Measurements from ENCODE around the gene USP34. TPM values are rescaled to one million over a fixed set of nuclear protein-coding genes. Genes with fewer than 3 reads are reported as not detected.

USP34 gene
- total and polyA plus RNA-seq, 8 donors = 86.5 to 191 (median 158) TPM

DNA sequence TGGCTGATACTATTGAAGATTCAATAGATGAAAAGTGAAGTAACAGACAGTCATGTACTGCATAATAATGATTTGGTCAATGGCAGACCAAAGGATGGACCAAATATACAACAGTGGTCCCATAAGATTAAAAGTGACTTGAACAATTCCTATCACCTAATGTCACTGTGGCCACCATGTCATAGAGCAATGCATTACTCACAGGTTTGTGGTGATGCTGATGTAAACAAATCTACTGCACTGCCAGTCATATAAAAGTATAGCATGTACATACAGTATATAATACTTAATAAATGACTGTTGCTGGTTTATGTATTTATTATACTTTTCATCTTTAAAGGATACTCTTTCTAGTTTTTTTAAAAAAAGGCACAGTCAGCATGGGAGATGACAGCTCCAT is 99.9 kb downstream of the USP34 start:
- no peak for DNase-seq
- Histone ChIP-seq H3K9me3 (no peaks in the 10 kb centered on the region), H3K27me3 (no peaks in the 10 kb centered on the region), H3K4me1 (no peaks in the 10 kb centered on the region), H3K27ac (no peak overlapping the region), H3K36me3 (peaks cover 0 to 54% of the 10 kb centered on the region in 2 donors), H3K4me3 (no peak overlapping the region)
- intact Hi-C loops (cut with DNase I) = no loop called here
- no peak for ATAC-seq
- TF ChIP-seq, protein P1, sequence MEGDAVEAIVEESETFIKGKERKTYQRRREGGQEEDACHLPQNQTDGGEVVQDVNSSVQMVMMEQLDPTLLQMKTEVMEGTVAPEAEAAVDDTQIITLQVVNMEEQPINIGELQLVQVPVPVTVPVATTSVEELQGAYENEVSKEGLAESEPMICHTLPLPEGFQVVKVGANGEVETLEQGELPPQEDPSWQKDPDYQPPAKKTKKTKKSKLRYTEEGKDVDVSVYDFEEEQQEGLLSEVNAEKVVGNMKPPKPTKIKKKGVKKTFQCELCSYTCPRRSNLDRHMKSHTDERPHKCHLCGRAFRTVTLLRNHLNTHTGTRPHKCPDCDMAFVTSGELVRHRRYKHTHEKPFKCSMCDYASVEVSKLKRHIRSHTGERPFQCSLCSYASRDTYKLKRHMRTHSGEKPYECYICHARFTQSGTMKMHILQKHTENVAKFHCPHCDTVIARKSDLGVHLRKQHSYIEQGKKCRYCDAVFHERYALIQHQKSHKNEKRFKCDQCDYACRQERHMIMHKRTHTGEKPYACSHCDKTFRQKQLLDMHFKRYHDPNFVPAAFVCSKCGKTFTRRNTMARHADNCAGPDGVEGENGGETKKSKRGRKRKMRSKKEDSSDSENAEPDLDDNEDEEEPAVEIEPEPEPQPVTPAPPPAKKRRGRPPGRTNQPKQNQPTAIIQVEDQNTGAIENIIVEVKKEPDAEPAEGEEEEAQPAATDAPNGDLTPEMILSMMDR (IDR thresholded peaks at IDR 0.05) = no peak

DNA sequence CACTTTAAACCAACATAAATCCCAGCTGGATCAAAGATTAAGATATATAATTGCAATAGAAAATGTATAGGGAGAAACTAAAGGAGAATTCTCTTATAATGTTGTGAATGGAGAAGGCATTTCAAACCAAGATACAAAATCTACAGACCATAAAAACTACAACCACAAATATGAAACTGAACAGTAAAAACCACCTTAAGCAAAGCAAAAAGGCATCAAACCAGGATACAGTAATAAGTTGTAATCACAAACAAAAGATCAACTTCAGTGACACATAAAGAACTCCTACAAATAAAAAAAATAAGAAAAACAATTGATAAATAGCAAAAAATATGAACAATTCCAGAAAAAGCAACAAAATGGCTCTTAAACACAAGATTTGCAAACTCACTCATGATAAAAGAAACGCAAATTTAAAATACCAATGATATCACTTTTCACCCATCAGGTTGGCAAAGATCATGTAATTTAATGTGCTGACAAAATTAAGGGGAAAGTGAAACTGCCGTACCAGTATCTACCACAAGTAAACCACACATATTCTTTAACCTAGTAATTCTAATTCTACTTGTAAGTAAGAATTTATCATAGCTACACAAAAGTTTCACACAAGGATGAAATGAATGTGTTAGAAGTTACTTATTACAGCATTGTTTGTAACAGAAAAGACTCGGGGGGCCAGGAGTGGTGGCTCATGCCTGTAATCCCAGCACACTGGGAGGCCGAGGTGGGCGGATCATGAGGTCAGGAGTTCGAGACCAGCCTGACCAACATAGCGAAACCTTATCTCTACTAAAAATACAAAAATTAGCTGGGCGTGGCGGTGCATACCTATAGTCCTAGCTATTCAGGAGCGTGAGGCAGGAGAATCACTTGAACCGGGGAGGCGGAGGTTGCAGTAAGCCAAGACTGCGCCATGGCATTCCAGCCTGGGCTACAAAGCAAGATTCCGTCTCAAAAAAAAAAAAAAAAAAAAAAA is 101.9 kb downstream of the USP34 start:
- no peak for ATAC-seq
- TF ChIP-seq, protein P1 (IDR thresholded peaks at IDR 0.05) = no peak
- intact Hi-C loops (cut with DNase I) = no loop called here

DNA sequence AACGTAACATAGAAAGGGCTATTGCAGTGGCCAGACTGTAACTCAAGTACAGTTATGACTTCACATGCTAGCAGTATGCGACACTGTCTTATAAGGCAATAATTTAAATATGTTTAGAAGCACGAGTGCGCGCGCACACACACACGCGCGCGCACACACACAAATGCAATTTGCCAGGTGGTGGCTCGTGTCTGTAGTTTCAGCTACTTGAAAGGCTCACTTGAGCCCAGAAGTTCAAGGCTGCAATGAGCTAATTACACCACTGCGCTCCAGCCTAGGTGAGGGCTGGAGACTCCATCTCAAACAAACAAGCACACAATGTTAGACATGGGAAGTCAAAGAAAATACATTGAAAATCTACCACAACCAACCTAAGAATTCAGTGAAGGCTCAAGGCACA is 103.7 kb downstream of the USP34 start:
- ATAC-seq = no peak
- TF ChIP-seq, protein P1 (IDR thresholded peaks at IDR 0.05) = no peak

More for the DNA sequence above, 101.9 kb downstream of the USP34 start:
- H3K4me3 ChIP-seq = no peak overlapping the region
- H3K36me3 ChIP-seq = peaks cover 0 to 45% of the 10 kb centered on the region in 2 donors
- no peak for DNase-seq
- H3K27ac ChIP-seq = no peak overlapping the region
- no peaks in the 10 kb centered on the region for H3K9me3 ChIP-seq
- no peaks in the 10 kb centered on the region for H3K27me3 ChIP-seq
- no peaks in the 10 kb centered on the region for H3K4me1 ChIP-seq

DNA sequence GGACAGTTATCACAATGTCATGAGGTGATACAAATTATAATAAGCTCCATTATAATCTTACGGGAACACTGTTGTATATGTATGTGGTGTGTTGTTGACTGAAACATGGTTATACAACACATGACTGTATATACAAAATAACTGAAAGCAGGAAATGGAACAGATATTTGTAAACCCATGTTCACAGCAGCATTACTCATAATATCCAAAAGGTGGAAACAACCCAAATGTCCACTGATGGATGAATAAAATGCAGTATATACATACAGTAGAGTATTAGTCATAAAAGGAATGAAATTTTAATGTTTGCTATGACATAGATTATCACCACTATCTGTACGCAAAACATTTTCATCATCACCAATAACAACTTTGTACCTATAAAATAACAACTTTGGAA is 107.3 kb downstream of the USP34 start:
- Histone ChIP-seq H3K4me3 (no peak overlapping the region), H3K27ac (no peak overlapping the region), H3K36me3 (peaks cover 0 to 32% of the 10 kb centered on the region in 2 donors), H3K4me1 (peaks cover 0 to 8% of the 10 kb centered on the region in 2 donors), H3K27me3 (no peaks in the 10 kb centered on the region), H3K9me3 (no peaks in the 10 kb centered on the region)
- TF ChIP-seq, protein P1 (IDR thresholded peaks at IDR 0.05) = no peak
- DNase-seq (no peak), ATAC-seq (no peak)
- intact Hi-C loops (cut with DNase I) = no loop called here

More for the DNA sequence above, 103.7 kb downstream of the USP34 start:
- intact Hi-C loops (cut with DNase I) = no loop called here
- no peaks in the 10 kb centered on the region for H3K9me3 ChIP-seq
- no peak overlapping the region for H3K27ac ChIP-seq
- peaks cover 0 to 47% of the 10 kb centered on the region in 2 donors for H3K36me3 ChIP-seq
- H3K4me3 ChIP-seq = no peak overlapping the region
- no peak for DNase-seq
- no peaks in the 10 kb centered on the region for H3K27me3 ChIP-seq
- H3K4me1 ChIP-seq = no peaks in the 10 kb centered on the region

DNA sequence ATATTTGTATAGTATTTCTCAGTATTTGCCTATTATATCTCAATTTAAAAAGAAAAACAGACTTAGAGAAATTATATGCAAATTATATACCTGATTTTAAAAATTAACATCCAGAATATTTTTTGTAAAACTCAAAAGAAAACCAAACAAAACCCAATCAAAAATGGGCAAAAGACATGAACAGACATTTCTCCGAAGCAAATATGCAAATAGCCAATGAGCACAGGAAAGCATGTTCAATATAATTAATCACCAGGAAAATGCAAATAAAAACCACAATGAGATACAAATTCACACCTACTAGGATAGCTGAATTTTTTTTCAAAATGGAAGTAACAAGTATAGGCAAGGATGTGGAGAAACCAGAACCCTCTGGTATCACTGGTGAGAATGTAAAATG is 108.0 kb downstream of the USP34 start:
- H3K4me3 ChIP-seq = no peak overlapping the region
- H3K4me1 ChIP-seq = peaks cover 0 to 8% of the 10 kb centered on the region in 2 donors
- H3K36me3 ChIP-seq = peaks cover 0 to 26% of the 10 kb centered on the region in 2 donors
- DNase-seq (no peak), ATAC-seq (no peak)
- H3K27me3 ChIP-seq = no peaks in the 10 kb centered on the region
- H3K9me3 ChIP-seq = no peaks in the 10 kb centered on the region
- H3K27ac ChIP-seq = no peak overlapping the region
- intact Hi-C loops (cut with DNase I) = no loop called here
- TF ChIP-seq, protein P1 (IDR thresholded peaks at IDR 0.05) = no peak

All from left lung (tissue), 10 donors.